Cerebellar cortex (tissue), 1 donor: ENCODE results near the gene IMPG2.
A peak's percentile ranks its signal among the peaks of the same experiment; 100 is the strongest.

Experiments
- DNase-seq: peaks from one replicate; pipeline ENCODE4 v3.0.0-alpha.2; 2015; ENCODE audit warnings: low spot score

IMPG2 gene

GRCh38 chr3:101240719-101241399 lies 79.5 kb downstream of the IMPG2 start:
- DNase-seq, result no peak

DNA sequence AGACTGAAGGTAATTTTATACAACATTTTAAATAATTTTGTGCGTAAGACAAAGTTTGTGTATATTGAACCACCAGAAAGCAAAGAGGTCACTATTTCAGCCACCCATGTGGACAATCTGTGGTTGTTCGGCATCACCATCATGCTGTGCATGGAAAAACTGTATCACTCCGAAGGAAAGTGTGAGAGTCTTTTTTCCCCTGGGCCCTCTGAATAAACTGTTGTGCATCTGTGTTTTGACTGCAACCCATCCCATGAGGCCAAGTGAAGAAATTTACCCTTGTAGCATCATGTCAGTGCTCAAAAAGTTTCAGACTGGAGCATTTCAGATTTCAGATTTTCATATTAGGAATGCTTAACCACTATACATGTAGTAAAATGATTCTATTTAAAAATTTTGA lies 85.3 kb downstream of the IMPG2 start:
- DNase-seq, result no peak

GRCh38 chr3:101230618-101231017 lies 89.8 kb downstream of the IMPG2 start:
- DNase-seq, result no peak

DNA sequence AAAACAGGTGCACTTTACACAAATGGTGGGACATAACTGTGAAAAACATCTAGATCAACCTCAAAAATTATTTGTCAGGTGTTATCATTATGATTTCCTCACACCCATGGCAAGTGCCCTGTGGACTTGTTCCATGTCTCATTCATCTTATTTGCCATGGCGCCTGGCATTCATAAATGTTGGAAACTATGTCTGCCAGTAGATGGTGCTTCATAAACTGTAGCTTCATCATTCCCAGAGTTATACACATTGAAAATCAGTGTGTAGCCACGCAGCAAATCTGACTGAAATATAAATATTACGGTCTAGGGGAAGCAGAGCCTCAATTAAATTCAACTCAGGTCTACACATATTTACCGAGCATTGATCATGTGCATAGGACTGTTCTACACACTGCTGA lies 90.7 kb downstream of the IMPG2 start:
- DNase-seq, result no peak

DNA sequence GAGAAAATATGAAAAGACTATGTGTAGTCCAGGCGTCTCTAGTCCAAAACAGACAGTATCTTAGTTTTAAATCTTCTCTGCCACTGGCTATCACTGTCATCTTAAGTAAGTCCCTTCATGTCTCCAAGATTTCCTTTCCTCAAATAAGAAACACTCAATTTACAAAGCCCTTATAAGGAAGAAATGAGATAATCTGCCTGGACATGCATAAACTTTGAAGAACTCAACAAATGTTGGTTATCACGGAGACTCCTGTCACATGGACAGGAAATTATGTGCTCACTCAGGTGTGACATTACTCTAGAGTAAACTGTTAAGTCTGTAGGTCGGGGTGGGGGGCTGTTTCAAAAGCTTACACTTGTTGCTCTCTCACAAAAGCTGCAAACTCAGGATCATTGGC lies 91.9 kb downstream of the IMPG2 start:
- DNase-seq, result no peak

- DNase-seq, result no peak
Observed at GRCh38 chr3:101224739-101225138, 95.6 kb downstream of the IMPG2 start.

GRCh38 chr3:101223016-101223415 lies 97.4 kb downstream of the IMPG2 start:
- DNase-seq, result no peak

GRCh38 chr3:101219842-101220560 lies 100.4 kb downstream of the IMPG2 start:
- DNase-seq, result no peak

DNA sequence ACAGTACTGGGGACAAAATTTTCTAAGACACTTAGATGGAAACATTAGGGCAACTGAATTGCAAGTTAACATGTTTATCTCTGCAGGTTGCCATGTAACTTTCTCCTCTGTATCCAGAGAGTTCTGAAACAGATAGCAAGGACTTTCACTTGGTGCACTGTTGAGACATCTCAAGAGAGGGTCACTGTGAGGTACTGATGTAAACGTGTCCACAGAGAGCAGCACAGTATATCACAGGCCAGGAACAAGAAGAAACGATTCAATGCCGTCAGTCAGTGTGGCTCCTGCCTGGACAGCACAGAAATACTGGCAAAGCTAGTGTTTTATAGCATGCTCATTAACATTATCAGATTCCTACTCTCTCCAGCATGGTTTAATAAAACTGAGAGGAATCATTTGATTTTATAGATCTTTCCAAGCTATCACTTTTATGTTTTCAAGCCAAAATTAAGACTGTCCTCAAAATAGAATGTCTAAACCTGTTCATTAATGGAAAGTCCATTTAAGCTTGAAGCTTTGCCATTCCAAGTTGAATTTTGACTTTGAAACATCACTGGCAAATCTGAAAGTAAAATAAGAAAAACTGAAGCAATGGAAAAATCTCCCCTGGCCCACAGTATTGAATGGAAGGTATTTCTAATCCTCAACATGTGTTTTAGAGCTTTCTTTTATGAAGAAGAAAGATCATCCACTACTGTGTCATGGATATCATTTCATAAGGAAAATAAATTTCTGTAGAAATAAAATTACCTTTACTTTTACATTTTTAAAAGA lies 102.7 kb downstream of the IMPG2 start:
- no peak for DNase-seq

- DNase-seq, result no peak
Observed at GRCh38 chr3:101216710-101217465, 103.5 kb downstream of the IMPG2 start.

DNA sequence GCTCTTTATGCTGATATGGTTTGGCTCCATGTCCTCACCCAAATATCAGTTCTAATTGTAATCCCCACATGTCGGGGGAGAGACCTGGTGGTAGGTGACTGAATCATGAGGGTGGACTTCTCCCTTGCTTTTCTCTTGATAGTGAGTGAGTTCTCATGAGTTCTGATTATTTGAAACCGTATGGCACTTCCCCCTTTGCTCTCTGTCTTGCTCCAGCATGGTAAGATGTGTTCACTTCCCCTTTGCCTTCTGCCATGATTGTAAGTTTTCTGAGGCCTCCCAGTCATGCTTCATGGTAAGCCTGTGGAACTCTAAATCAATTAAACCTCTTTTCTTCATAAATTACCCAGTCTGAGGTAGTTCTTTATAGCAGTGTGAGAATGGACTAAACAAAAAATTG lies 107.6 kb downstream of the IMPG2 start:
- DNase-seq, result no peak

- DNase-seq, result peak; percentile 6
Observed at GRCh38 chr3:101204246-101204645, 116.1 kb downstream of the IMPG2 start.

- no peak for DNase-seq
Observed at GRCh38 chr3:101203411-101203810, 117.0 kb downstream of the IMPG2 start.

GRCh38 chr3:101202640-101203039 lies 117.7 kb downstream of the IMPG2 start:
- no peak for DNase-seq

DNA sequence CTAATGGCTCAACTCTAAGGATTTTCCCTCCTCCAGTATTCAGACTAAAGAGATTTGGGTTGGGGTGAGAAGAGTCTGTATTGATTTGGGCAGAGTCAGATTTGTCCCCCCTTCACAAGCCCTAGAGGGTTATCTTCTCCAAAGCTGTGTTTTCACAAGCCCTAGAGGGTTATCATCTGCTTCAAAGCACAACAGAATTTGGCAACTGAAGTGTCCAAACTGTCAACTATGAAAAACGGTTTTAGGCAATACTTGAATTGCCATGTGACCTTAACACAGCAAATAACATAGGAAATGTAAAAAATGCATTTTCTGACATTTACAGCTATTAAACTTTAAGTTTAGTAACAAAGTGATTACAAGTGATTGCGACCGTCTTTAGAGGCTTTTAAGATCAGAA lies 119.9 kb downstream of the IMPG2 start:
- no peak for DNase-seq

GRCh38 chr3:101195951-101196713 lies 124.2 kb downstream of the IMPG2 start:
- peak; percentile 23 for DNase-seq

DNA sequence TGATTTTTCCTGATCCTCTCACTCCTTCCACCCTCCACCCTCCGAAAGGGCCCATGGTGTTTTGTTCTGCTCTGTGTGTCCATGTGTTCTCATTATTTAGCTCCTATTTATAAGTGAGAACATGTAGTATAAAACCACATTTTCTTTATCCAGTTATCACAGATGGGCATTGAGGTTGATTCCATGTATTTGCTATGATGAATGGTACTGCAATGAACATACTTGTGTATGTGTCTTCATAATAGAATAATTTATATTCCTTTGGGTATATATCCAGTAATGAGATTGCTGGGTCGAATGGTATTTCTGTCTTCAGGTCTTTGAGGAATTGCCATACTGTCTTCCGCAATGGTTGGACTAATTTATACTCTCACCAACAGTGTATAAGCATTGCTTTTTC lies 126.0 kb downstream of the IMPG2 start:
- no peak for DNase-seq

DNA sequence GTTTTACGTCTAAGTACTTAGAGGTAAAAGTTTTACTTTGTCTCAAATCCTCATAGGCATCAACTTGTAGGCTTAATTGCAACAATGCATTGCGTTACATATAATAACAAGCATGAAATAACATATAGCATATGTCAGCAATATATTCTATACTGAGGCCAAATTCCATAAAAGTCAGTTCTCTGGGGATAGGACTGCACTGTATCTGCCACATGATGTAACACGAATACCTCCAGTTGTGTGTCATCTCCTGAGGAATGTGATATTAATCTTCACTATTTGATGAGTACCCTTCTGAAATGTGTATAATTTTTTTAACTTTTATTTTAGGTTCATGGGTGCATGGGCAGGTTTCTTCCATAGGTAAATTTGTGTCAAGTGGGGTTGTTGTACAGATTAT lies 126.4 kb downstream of the IMPG2 start:
- DNase-seq, result no peak

GRCh38 chr3:101189796-101190195 lies 130.6 kb downstream of the IMPG2 start:
- DNase-seq, result no peak

DNA sequence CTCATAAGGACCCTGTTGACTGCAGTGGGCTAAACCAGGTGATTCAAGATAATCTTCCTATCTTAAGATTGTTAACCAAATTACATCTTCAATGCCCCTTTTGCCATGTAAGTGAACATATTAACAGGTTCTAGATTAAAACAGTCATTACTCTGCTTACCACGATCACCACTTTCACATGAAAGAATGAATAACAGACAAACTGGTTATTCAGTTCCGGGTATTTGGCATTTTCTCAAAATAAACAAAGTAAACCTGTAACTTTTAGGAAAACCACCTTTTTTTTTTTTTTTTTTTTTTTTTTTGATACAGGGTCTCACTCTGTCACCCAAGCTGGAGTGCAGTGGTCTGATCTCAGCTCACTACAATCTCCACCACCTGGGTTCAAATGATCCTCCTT lies 131.2 kb downstream of the IMPG2 start:
- no peak for DNase-seq

- no peak for DNase-seq
Observed at GRCh38 chr3:101185341-101185740, 135.0 kb downstream of the IMPG2 start.

GRCh38 chr3:101184111-101184510 lies 136.3 kb downstream of the IMPG2 start:
- DNase-seq, result no peak
